GM23338 (cell line): ENCODE measurements around the gene MBD2. TPM values are rescaled to one million over a fixed set of nuclear protein-coding genes. Genes with fewer than 3 reads are reported as not detected.

Experiments used
- ATAC-seq: fragments of 200-7000 bp; cut with Tn5 transposase; 3 replicates; pipeline ENCODE4 v1.9.1; 2020
- DNase-seq: peaks from one replicate; pipeline ENCODE4 v3.0.0-alpha.2; 2015; ENCODE audit warnings: low spot score
- H2AFZ ChIP-seq: fragments of 200-600 bp; sonication (generic); 2 replicates; pipeline ENCODE4 v1.8.0; 2016; ENCODE audit warnings: antibody characterized with exemption, mild to moderate bottlenecking, moderate library complexity
- H3F3A ChIP-seq: fragments of 200-600 bp; sonication (generic); replicated peaks from 2 replicates; pipeline ENCODE4 v1.8.0; 2017; ENCODE audit warnings: antibody characterized with exemption, mixed run types, low read depth
- H3K27ac ChIP-seq: fragments of 200-600 bp; sonication (generic); 2 replicates; pipeline ENCODE4 v1.6.1; 2016; ENCODE audit warnings: low read depth
- H3K27me3 ChIP-seq: fragments of 200-600 bp; sonication (generic); 2 replicates; pipeline ENCODE4 v1.8.0; 2016; ENCODE audit warnings: mild to moderate bottlenecking, mixed run types, moderate library complexity; ENCODE audit not compliant: insufficient read depth
- H3K36me3 ChIP-seq: fragments of 200-600 bp; sonication (generic); 2 replicates; pipeline ENCODE4 v1.8.0; 2016; ENCODE audit warnings: mild to moderate bottlenecking; ENCODE audit not compliant: insufficient read depth
- H3K4me1 ChIP-seq: fragments of 200-600 bp; sonication (generic); 2 replicates; pipeline ENCODE4 v1.8.0; 2016; ENCODE audit warnings: mild to moderate bottlenecking, moderate library complexity; ENCODE audit not compliant: insufficient read depth
- H3K4me2 ChIP-seq: fragments of 200-600 bp; sonication (generic); 2 replicates; pipeline ENCODE4 v1.7.1; 2017; ENCODE audit warnings: mixed run types
- H3K4me3 ChIP-seq: fragments of 200-600 bp; sonication (generic); 2 replicates; pipeline ENCODE4 v1.6.1; 2016; ENCODE audit warnings: mixed run types
- H3K79me2 ChIP-seq: fragments of 200-600 bp; sonication (generic); replicated peaks from 2 replicates; pipeline ENCODE4 v1.8.0; 2017; ENCODE audit warnings: mild to moderate bottlenecking; ENCODE audit not compliant: insufficient read depth
- H3K9me2 ChIP-seq: fragments of 200-600 bp; sonication (generic); 2 replicates; pipeline ENCODE4 v1.8.0; 2017; ENCODE audit not compliant: insufficient read depth
- H4K20me1 ChIP-seq: fragments of 200-600 bp; sonication (generic); replicated peaks from 2 replicates; pipeline ENCODE4 v1.8.0; 2017; ENCODE audit warnings: mild to moderate bottlenecking; ENCODE audit not compliant: insufficient read depth
- H3K27ac Mint-ChIP-seq: 2 replicates; pipeline ENCODE4 v1.8.0; 2020; ENCODE audit warnings: inconsistent platforms, mild to moderate bottlenecking, moderate library complexity, mixed read lengths
- H3K27me3 Mint-ChIP-seq: 3 replicates; pipeline ENCODE4 v1.8.0; 2022; ENCODE audit warnings: low read depth, mild to moderate bottlenecking, moderate library complexity, mixed read lengths, inconsistent platforms; ENCODE audit not compliant: insufficient read depth, poor library complexity
- H3K36me3 Mint-ChIP-seq: 3 replicates; pipeline ENCODE4 v1.8.0; 2021; ENCODE audit warnings: low read depth, mild to moderate bottlenecking, inconsistent platforms, moderate library complexity, mixed read lengths
- H3K4me1 Mint-ChIP-seq: 3 replicates; pipeline ENCODE4 v1.8.0; 2020; ENCODE audit warnings: mild to moderate bottlenecking, inconsistent platforms, mixed read lengths
- H3K4me3 Mint-ChIP-seq: 3 replicates; pipeline ENCODE4 v1.8.0; 2021; ENCODE audit warnings: moderate library complexity, mild to moderate bottlenecking, inconsistent platforms, mixed read lengths
- H3K9me3 Mint-ChIP-seq: 3 replicates; pipeline ENCODE4 v1.8.0; 2020; ENCODE audit warnings: moderate library complexity, mild to moderate bottlenecking, inconsistent platforms, mixed read lengths
- CREB1 ChIP-seq: fragments of 250-450 bp; sonication (Bioruptor Pico); IDR thresholded peaks from 2 replicates; pipeline ENCODE4 v1.5.0; 2020; ENCODE audit warnings: low read depth, mild to moderate bottlenecking, moderate library complexity
- ETS1 ChIP-seq: IDR thresholded peaks from 2 replicates; pipeline ENCODE4 v1.6.1; 2016; ENCODE audit warnings: antibody characterized with exemption
- EZH2 ChIP-seq: fragments of 200-600 bp; sonication (generic); IDR thresholded peaks from one replicate; pipeline ENCODE4 v1.8.0; 2017; ENCODE audit warnings: antibody characterized with exemption, mild to moderate bottlenecking, low read depth; ENCODE audit not compliant: unreplicated experiment
- EZH2phosphoT487 ChIP-seq: fragments of 200-600 bp; sonication (generic); IDR thresholded peaks from one replicate; pipeline ENCODE4 v1.8.1; 2018; ENCODE audit warnings: antibody characterized with exemption; ENCODE audit not compliant: unreplicated experiment
- JUNB ChIP-seq: IDR thresholded peaks from one replicate; pipeline ENCODE4 v1.6.1; 2016; ENCODE audit warnings: antibody characterized with exemption; ENCODE audit not compliant: unreplicated experiment
- NANOG ChIP-seq: IDR thresholded peaks from 2 replicates; pipeline ENCODE4 v1.6.1; 2016; ENCODE audit warnings: antibody characterized with exemption, borderline replicate concordance
- STAT1 ChIP-seq: IDR thresholded peaks from one replicate; pipeline ENCODE4 v1.6.1; 2016; ENCODE audit warnings: antibody characterized with exemption; ENCODE audit not compliant: unreplicated experiment
- ZNF114 ChIP-seq: fragments of 250-450 bp; sonication (Bioruptor Pico); IDR thresholded peaks from 2 replicates; pipeline ENCODE4 v1.5.0; 2020; ENCODE audit warnings: mild to moderate bottlenecking, moderate library complexity
- ZNF331 ChIP-seq: fragments of 250-450 bp; sonication (Bioruptor Pico); IDR thresholded peaks from 2 replicates; pipeline ENCODE4 v1.5.0; 2020; ENCODE audit warnings: low read depth, mild to moderate bottlenecking, moderate library complexity
- polyA plus RNA-seq: library from polyadenylated mRNA; unstranded; fragments of >200 nt; fragmentation: Nextera tagmentation; extraction: Ambion mirVana; gene quantifications from 2 replicates; pipeline ENCODE4 v1.2.1, GENCODE V29; 2016
- total RNA-seq: library from RNA; depleted of rRNA; stranded (reverse); fragments of >200 nt; shearing (Covaris generic); gene quantifications from 2 replicates; pipeline ENCODE4 v1.2.3, GENCODE V29; 2014
- TF ChIP-seq, protein P1 (sequence below): fragments of 250-450 bp; sonication (Bioruptor Pico); IDR thresholded peaks from 2 replicates; pipeline ENCODE4 v1.5.0; 2020; ENCODE audit warnings: mild to moderate bottlenecking, moderate library complexity
- TF ChIP-seq, protein P2 (sequence below), 2 experiments: fragments of 200-600 bp in 1 of 2; sonication (generic) in 1 of 2; conservative IDR thresholded peaks; 2 replicates each; pipeline versions ENCODE4 v1.5.1 to v1.6.1; 2016 to 2017; ENCODE audit warnings: antibody characterized with exemption in 2 of 2, low read depth in 2 of 2, mild to moderate bottlenecking in 2 of 2, moderate library complexity in 1 of 2
- TF ChIP-seq, protein P3 (sequence below): IDR thresholded peaks from one replicate; pipeline ENCODE4 v1.6.1; 2018; ENCODE audit warnings: antibody characterized with exemption; ENCODE audit not compliant: unreplicated experiment

The MBD2 gene
- total and polyA plus RNA-seq, 2 experiments from 2014 or later, result 11.2 to 39.2 TPM

GRCh38 chr18:54241483-54241882 is 17.0 kb upstream of the MBD2 start (continued):
- no peak for TF ChIP-seq ZNF331 (CRISPR knock-in tag)
- no peak for TF ChIP-seq JUNB
- no peak for TF ChIP-seq EZH2phosphoT487
- TF ChIP-seq CREB1, result no peak
- TF ChIP-seq EZH2, result no peak
- TF ChIP-seq ZNF114 (CRISPR knock-in tag), result no peak
- no peak for TF ChIP-seq STAT1

DNA sequence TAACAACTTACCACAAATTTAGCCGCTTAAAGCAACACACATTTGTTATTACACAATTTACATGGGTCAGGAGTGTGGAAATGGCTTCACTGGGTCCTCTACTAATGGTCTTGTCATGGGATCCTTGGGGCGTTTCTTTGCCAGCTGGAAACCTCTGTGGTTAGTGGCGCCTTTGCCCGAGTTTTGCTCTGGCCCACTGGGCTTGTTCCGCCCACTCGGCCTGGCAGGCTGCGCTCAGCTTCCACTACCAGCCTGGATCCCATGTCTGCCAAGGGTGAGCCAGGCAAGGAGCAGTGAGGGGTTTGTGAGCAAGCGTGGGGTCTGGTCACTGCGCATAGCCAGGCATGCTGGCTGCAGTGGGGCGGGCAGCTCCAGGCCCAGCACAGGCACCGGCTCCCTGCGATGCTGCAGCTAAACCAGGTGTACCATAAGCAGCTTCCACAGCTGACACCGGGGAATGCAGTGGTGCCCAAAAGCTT is 16.2 kb upstream of the MBD2 start:
- Histone ChIP-seq H3K27ac (no peak overlapping the region), H3F3A (no peaks in the 10 kb centered on the region), H3K4me3 (no peak overlapping the region), H3K4me2 (no peak overlapping the region), H3K36me3 (no peaks in the 10 kb centered on the region), H3K79me2 (no peaks in the 10 kb centered on the region), H2AFZ (peak overlapping the region; percentile 81), H4K20me1 (no peaks in the 10 kb centered on the region), H3K9me2 (no peaks in the 10 kb centered on the region), H3K27me3 (no peaks in the 10 kb centered on the region), H3K4me1 (no peaks in the 10 kb centered on the region; the same call in 1 of the 2 replicates)
- no peak for DNase-seq
- Mint-ChIP-seq H3K9me3 (peaks cover 2% of the 10 kb centered on the region; the same call in 1 of the 3 replicates), H3K36me3 (no peaks in the 10 kb centered on the region), H3K4me1 (peaks cover 7% of the 10 kb centered on the region), H3K27me3 (peaks cover 5% of the 10 kb centered on the region), H3K27ac (no peak overlapping the region; the same call in 1 of the 2 replicates), H3K4me3 (no peak overlapping the region)
- peak; percentile 23; the same call in 1 of the 3 replicates for ATAC-seq
- TF ChIP-seq STAT1 (no peak), ZNF331 (CRISPR knock-in tag) (no peak), ETS1 (no peak), EZH2 (no peak), ZNF114 (CRISPR knock-in tag) (no peak), EZH2phosphoT487 (no peak), CREB1 (no peak), NANOG (no peak)
- TF ChIP-seq, protein P1, sequence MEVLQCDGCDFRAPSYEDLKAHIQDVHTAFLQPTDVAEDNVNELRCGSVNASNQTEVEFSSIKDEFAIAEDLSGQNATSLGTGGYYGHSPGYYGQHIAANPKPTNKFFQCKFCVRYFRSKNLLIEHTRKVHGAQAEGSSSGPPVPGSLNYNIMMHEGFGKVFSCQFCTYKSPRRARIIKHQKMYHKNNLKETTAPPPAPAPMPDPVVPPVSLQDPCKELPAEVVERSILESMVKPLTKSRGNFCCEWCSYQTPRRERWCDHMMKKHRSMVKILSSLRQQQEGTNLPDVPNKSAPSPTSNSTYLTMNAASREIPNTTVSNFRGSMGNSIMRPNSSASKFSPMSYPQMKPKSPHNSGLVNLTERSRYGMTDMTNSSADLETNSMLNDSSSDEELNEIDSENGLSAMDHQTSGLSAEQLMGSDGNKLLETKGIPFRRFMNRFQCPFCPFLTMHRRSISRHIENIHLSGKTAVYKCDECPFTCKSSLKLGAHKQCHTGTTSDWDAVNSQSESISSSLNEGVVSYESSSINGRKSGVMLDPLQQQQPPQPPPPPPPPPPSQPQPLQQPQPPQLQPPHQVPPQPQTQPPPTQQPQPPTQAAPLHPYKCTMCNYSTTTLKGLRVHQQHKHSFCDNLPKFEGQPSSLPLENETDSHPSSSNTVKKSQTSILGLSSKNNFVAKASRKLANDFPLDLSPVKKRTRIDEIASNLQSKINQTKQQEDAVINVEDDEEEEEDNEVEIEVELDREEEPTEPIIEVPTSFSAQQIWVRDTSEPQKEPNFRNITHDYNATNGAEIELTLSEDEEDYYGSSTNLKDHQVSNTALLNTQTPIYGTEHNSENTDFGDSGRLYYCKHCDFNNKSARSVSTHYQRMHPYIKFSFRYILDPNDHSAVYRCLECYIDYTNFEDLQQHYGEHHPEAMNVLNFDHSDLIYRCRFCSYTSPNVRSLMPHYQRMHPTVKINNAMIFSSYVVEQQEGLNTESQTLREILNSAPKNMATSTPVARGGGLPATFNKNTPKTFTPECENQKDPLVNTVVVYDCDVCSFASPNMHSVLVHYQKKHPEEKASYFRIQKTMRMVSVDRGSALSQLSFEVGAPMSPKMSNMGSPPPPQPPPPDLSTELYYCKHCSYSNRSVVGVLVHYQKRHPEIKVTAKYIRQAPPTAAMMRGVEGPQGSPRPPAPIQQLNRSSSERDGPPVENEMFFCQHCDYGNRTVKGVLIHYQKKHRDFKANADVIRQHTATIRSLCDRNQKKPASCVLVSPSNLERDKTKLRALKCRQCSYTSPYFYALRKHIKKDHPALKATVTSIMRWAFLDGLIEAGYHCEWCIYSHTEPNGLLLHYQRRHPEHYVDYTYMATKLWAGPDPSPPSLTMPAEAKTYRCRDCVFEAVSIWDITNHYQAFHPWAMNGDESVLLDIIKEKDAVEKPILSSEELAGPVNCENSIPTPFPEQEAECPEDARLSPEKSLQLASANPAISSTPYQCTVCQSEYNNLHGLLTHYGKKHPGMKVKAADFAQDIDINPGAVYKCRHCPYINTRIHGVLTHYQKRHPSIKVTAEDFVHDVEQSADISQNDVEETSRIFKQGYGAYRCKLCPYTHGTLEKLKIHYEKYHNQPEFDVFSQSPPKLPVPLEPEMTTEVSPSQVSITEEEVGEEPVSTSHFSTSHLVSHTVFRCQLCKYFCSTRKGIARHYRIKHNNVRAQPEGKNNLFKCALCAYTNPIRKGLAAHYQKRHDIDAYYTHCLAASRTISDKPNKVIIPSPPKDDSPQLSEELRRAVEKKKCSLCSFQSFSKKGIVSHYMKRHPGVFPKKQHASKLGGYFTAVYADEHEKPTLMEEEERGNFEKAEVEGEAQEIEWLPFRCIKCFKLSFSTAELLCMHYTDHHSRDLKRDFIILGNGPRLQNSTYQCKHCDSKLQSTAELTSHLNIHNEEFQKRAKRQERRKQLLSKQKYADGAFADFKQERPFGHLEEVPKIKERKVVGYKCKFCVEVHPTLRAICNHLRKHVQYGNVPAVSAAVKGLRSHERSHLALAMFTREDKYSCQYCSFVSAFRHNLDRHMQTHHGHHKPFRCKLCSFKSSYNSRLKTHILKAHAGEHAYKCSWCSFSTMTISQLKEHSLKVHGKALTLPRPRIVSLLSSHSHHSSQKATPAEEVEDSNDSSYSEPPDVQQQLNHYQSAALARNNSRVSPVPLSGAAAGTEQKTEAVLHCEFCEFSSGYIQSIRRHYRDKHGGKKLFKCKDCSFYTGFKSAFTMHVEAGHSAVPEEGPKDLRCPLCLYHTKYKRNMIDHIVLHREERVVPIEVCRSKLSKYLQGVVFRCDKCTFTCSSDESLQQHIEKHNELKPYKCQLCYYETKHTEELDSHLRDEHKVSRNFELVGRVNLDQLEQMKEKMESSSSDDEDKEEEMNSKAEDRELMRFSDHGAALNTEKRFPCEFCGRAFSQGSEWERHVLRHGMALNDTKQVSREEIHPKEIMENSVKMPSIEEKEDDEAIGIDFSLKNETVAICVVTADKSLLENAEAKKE (CRISPR knock-in tag), result no peak
- TF ChIP-seq, protein P2, sequence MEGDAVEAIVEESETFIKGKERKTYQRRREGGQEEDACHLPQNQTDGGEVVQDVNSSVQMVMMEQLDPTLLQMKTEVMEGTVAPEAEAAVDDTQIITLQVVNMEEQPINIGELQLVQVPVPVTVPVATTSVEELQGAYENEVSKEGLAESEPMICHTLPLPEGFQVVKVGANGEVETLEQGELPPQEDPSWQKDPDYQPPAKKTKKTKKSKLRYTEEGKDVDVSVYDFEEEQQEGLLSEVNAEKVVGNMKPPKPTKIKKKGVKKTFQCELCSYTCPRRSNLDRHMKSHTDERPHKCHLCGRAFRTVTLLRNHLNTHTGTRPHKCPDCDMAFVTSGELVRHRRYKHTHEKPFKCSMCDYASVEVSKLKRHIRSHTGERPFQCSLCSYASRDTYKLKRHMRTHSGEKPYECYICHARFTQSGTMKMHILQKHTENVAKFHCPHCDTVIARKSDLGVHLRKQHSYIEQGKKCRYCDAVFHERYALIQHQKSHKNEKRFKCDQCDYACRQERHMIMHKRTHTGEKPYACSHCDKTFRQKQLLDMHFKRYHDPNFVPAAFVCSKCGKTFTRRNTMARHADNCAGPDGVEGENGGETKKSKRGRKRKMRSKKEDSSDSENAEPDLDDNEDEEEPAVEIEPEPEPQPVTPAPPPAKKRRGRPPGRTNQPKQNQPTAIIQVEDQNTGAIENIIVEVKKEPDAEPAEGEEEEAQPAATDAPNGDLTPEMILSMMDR (conservative IDR thresholded peaks at IDR 0.05; ENCODE audit: low read depth in 2 of 2), result no peak
- TF ChIP-seq, protein P3, sequence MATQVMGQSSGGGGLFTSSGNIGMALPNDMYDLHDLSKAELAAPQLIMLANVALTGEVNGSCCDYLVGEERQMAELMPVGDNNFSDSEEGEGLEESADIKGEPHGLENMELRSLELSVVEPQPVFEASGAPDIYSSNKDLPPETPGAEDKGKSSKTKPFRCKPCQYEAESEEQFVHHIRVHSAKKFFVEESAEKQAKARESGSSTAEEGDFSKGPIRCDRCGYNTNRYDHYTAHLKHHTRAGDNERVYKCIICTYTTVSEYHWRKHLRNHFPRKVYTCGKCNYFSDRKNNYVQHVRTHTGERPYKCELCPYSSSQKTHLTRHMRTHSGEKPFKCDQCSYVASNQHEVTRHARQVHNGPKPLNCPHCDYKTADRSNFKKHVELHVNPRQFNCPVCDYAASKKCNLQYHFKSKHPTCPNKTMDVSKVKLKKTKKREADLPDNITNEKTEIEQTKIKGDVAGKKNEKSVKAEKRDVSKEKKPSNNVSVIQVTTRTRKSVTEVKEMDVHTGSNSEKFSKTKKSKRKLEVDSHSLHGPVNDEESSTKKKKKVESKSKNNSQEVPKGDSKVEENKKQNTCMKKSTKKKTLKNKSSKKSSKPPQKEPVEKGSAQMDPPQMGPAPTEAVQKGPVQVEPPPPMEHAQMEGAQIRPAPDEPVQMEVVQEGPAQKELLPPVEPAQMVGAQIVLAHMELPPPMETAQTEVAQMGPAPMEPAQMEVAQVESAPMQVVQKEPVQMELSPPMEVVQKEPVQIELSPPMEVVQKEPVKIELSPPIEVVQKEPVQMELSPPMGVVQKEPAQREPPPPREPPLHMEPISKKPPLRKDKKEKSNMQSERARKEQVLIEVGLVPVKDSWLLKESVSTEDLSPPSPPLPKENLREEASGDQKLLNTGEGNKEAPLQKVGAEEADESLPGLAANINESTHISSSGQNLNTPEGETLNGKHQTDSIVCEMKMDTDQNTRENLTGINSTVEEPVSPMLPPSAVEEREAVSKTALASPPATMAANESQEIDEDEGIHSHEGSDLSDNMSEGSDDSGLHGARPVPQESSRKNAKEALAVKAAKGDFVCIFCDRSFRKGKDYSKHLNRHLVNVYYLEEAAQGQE, result no peak
